IPS DF 6.9 (cell line): ENCODE results near the gene LSP1.

Experiments
- DNase-seq: peaks from one replicate; pipeline ENCODE4 v3.0.0-alpha.2; 2013; ENCODE audit warnings: low read depth, low spot score
- H3K27ac ChIP-seq: one replicate; pipeline ENCODE4 v1.5.1; 2013; ENCODE audit warnings: low read length, control low read depth
- H3K27me3 ChIP-seq: 2 replicates; pipeline ENCODE4 v1.6.1; 2013; ENCODE audit warnings: mild to moderate bottlenecking, low read length; ENCODE audit not compliant: control insufficient read depth, insufficient read depth
- H3K36me3 ChIP-seq: 2 replicates; pipeline ENCODE4 v1.6.1; 2013; ENCODE audit warnings: low read length; ENCODE audit not compliant: control insufficient read depth, insufficient read depth
- H3K4me1 ChIP-seq: 2 replicates; pipeline ENCODE4 v1.6.1; 2013; ENCODE audit warnings: low read length; ENCODE audit not compliant: control insufficient read depth, insufficient read depth
- H3K4me3 ChIP-seq: 2 replicates; pipeline ENCODE4 v1.5.1; 2013; ENCODE audit warnings: mild to moderate bottlenecking, low read length
- H3K9me3 ChIP-seq: 2 replicates; pipeline ENCODE4 v1.6.1; 2013; ENCODE audit warnings: low read length, inconsistent platforms; ENCODE audit not compliant: control insufficient read depth, insufficient read depth
- WGBS: extraction: QIAGEN DNeasy Blood & Tissue Kit; methylation state at CpG from one replicate; pipeline ENCODE4 v1.1.7; 2013; ENCODE audit warnings: mixed read lengths, missing lambda C conversion rate; ENCODE audit not compliant: insufficient read length, insufficient coverage; 5-methylcytosine and 5-hydroxymethylcytosine counted together

The LSP1 gene

DNA sequence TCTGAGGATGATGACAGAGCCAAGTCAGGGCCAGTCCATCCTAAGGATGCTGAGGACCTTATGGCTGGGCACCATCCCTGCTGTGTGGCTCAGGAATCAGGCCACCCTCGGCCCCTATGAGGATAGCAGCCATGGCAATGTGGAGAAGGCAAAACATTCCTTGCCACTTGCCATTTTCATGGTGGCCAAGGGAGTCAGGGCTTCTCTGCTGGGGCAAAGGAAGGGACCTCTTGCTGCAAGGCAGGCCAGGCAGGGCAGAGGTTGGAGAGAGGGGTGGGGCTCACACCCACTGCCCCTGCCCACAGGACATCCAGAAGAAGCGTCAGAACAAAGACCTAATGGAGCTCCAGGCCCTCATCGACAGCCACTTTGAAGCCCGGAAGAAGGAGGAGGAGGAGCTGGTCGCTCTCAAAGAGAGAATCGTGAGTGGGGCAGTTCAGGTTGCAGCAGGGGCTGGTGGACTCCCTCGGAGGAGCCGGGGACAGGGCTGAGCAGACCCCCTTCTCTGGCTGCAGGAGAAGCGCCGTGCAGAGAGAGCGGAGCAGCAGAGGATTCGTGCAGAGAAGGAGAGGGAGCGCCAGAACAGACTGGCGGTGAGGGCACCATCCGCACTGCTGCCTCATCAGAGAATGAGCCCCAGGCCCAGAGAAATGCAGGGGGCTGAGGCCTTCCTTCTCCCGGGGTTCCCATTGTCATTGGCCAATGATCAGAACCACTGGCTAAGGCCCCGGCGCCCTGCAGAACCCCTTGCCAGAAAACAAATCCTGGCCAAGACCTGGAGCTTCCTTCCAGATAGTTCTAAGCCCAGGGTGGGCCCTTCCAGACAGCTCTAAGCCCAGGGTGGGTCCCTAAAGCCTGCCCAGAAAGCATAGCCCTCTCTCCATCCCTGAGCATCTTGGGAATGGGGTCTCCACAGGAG is 80.8 kb downstream of the LSP1 start:
- H3K4me1 ChIP-seq, result peaks cover 1% of the 10 kb centered on the region; the same call in 1 of the 2 replicates
- no peaks in the 10 kb centered on the region for H3K9me3 ChIP-seq
- DNase-seq, result no peak
- no peaks in the 10 kb centered on the region for H3K27me3 ChIP-seq
- no peak overlapping the region for H3K27ac ChIP-seq
- no peak overlapping the region for H3K4me3 ChIP-seq
- WGBS, result no CpG with 5 or more reads among the region's 18 CpGs
- H3K36me3 ChIP-seq, result no peaks in the 10 kb centered on the region; the same call in 1 of the 2 replicates

DNA sequence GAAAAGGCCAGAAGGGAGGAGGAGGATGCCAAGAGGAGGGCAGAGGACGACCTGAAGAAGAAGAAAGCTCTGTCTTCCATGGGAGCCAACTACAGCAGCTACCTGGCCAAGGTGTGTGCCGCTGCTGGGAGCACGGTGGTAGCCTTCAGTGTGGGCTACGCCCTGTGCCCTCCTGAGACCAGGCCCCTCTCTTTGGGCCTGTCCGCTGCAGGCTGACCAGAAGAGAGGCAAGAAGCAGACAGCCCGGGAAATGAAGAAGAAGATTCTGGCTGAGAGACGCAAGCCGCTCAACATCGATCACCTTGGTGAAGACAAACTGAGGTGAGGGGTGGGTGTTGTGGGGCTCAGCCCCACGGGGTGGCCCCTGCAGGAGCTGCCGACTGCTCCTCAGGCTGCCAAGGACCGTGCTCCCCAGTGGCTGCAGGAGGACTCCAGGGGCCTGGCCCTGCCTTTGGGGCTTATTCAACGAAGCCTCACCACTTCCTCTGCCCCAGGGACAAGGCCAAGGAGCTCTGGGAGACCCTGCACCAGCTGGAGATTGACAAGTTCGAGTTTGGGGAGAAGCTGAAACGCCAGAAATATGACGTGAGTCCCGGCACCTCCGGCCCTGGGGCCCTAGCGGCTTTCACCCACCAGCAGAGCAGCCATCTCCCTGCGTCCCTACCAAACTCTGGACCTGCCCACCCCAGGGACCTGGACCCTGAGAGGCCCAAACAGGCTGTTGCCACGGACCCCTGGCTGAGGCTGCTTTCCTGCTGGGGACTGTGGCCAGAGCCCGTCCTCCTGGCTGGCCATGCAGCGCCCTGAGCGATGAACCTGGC is 81.7 kb downstream of the LSP1 start:
- WGBS, result no CpG with 5 or more reads among the region's 24 CpGs
- Histone ChIP-seq H3K4me3 (no peak overlapping the region), H3K9me3 (no peaks in the 10 kb centered on the region), H3K36me3 (no peaks in the 10 kb centered on the region; the same call in 1 of the 2 replicates), H3K27me3 (no peaks in the 10 kb centered on the region), H3K4me1 (peaks cover 1% of the 10 kb centered on the region; the same call in 1 of the 2 replicates), H3K27ac (no peak overlapping the region)
- no peak for DNase-seq

DNA sequence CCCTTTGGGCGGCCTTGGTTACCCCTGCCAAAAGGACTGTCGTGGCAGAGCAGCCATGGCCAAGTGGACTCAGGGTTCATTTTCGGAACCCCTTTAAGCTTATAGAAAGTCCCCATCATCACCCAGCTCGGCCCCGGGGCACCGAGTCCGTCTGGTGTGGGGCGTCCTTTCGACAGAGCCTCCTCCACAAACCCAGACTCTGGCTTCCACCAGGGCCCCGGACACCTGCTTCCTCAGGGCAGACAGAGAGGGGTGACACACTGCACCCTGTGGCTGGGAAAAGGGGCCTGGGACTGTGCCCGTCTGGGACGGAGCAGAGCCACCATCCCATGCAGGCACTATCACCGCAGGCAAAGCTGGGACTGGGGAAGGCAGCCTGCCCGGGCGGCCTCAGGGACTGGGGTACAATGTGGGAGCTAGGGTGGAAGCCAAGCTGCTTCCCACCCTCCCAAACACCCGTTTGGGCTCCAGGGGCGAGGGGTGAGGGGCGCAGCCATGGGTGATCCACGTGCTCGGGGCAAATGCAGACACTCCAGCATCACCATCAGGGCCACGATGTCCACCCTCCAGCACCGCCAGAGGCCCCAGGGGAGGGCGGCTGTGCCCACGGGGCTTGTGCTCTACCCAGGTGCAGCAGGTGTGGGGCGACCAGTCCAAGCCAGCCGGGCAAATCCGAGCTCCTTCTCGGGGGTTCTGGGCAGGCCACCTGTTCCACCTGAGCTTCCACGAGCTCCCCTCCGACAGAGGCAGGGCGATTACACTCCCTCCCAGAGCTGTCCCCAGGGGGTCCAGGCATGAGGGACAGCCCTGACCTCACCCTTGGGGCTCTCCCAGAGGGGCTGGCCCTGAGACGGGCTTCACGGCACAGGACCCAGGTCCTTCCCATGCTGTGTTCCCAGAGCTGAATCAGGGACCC is 82.5 kb downstream of the LSP1 start:
- H3K27me3 ChIP-seq, result no peaks in the 10 kb centered on the region
- H3K4me3 ChIP-seq, result no peak overlapping the region
- no peaks in the 10 kb centered on the region for H3K9me3 ChIP-seq
- DNase-seq, result no peak
- no peak overlapping the region for H3K27ac ChIP-seq
- H3K36me3 ChIP-seq, result no peaks in the 10 kb centered on the region; the same call in 1 of the 2 replicates
- no CpG with 5 or more reads among the region's 33 CpGs for WGBS
- H3K4me1 ChIP-seq, result peaks cover 1% of the 10 kb centered on the region; the same call in 1 of the 2 replicates

DNA sequence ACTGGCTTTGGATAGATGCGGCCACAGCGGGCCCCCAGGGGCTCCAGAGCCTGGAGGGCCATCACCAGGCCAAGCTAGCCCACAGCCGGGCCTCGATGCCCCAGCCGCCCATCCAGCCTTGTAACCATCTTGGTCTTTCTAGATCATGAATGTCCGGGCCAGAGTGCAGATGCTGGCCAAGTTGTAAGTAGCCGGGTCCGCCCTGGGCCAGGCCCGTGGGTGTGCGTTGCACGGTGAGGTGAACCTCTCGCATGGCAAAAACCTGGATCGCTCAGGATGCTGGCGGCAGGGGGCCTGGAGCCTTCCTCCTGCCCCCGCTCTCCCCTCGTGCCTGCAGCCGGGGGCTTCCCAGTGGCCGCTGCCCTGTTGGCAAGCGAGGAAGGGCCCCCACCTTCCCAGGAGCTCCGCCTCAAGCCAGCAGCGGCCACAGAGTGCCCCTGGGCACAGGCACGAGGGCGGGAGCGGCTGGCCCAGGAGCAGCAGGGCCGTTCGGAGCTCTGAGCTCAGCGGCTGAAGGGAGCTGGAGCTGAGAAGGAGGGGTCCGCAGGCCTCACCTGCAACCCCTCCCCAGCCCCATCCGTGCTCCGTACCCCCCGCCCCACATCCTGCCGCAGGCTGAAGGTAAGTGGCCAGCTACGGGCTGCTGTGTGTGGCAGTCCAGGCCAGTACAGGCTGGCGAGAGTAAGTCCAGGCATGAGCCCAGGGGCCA is 83.3 kb downstream of the LSP1 start:
- WGBS, result no CpG with 5 or more reads among the region's 34 CpGs
- no peaks in the 10 kb centered on the region; the same call in 1 of the 2 replicates for H3K36me3 ChIP-seq
- no peak for DNase-seq

DNA sequence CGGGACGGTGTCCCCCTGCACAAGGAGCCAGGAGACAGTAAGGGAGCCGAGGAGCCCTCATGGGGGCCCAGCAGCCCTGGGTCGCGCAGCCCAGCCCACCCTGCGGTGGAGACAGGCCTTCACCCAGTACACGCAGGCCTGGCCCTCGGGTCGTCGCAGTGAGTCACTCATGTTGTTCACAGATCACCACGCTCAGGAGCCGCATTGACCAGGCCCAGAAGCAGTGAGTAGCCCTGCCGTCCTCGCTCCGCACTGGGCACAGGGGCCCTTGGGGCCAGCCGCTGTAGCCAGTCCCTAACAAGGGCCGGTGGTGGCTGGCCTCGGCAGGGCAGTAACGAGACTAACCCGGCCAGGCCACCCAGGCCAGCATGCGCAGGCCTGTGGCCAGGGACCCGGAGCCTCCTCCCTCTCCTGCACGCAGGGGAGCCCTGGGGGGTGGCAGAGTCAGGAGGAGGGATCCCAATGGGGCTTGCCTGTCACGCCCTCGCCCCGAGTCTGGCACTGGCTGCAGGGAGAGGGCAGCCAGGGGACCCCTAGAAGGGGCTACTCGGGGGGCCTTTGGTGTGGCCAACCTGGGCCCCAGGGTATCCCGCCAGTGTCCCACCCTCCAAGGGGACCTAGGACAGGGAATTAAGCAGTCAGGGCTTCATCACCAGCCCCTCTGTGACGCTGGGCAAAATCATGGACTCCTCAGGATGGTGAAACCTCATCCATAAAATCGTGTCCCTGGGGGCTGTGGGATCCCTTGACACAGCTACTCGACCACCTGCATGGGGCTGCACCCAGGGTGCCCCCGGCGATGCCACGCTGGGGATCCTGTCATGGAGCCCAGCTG is 84.1 kb downstream of the LSP1 start:
- no peaks in the 10 kb centered on the region for H3K27me3 ChIP-seq
- no CpG with 5 or more reads among the region's 34 CpGs for WGBS

More for the DNA sequence above, 83.3 kb downstream of the LSP1 start:
- Histone ChIP-seq H3K4me1 (peaks cover 1% of the 10 kb centered on the region; the same call in 1 of the 2 replicates), H3K27me3 (no peaks in the 10 kb centered on the region), H3K27ac (no peak overlapping the region), H3K4me3 (no peak overlapping the region), H3K9me3 (no peaks in the 10 kb centered on the region)

DNA sequence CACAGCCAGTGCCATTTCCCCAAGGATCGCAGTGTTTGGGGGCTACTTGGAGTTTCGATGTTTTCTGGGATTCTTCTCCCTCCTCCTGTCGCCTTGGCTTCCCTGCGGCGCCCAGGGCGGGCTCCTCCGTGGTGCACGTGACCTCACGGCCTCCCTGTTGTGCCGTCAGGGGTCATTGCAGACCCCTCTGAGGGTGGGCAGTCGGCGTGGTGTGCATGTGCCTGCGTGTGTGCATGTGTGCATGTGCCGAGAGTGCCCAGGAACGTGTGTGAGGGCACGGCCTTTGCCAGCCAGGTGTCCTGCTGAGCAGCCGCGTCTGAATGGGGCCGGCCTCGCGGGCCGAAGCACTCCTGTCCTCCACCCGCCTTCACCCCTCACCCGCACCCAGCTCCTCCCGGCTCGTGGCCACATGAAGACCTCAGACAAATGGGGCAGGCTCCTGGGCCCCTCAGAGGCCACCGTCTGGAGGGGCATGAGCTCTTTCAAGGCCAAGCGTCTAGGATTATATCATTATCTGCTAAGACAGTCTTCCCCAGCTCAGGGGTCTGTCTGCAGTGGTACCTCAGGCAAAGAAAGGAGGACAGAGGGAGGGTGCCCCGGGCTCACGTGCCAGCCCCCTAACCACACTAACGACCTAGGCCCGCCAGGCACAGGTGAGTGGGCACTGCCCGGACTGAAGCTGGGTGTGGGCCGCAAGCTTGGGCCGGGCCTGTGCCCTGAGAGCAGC is 84.9 kb downstream of the LSP1 start:
- no peaks in the 10 kb centered on the region for H3K27me3 ChIP-seq
- no peaks in the 10 kb centered on the region; the same call in 1 of the 2 replicates for H3K36me3 ChIP-seq
- no CpG with 5 or more reads among the region's 35 CpGs for WGBS
- H3K9me3 ChIP-seq, result no peaks in the 10 kb centered on the region
- H3K4me3 ChIP-seq, result no peak overlapping the region
- DNase-seq, result no peak
- H3K4me1 ChIP-seq, result peaks cover 3% of the 10 kb centered on the region; the same call in 1 of the 2 replicates
- no peak overlapping the region for H3K27ac ChIP-seq

More for the DNA sequence above, 84.1 kb downstream of the LSP1 start:
- Histone ChIP-seq H3K36me3 (no peaks in the 10 kb centered on the region; the same call in 1 of the 2 replicates), H3K4me1 (peaks cover 1% of the 10 kb centered on the region; the same call in 1 of the 2 replicates), H3K9me3 (no peaks in the 10 kb centered on the region), H3K27ac (no peak overlapping the region), H3K4me3 (no peak overlapping the region)
- DNase-seq, result no peak

DNA sequence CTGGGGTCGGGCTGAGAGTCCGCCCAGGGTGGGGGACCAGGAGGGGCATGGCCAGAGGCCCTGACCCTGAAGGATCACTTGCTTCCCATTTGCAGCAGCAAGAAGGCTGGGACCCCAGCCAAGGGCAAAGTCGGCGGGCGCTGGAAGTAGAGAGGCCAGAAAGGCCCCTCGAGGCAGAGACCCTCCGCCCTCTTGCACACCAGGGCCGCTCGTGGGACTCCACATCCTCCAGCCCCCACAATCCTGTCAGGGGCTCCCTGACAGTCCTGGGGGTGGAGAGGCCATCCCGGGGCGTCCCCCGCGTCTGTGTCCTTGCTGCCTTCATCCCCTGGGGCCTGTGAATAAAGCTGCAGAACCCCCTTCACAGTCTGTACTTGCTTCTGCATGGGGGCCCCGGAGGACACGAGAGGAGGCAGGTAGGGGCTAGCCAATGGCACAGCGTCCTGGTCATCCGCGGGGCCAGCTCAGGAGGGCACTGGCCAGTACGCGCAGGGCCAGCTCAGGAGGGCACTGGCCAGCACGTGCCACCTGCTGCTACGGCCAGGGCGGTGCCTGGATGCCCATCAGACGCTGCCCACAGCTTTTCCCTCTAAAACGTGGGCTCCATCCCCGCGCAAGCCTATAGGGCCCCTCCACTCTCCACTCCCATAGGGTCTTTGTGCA is 85.6 kb downstream of the LSP1 start:
- Histone ChIP-seq H3K4me3 (no peak overlapping the region), H3K27me3 (no peaks in the 10 kb centered on the region), H3K9me3 (no peaks in the 10 kb centered on the region), H3K36me3 (no peaks in the 10 kb centered on the region; the same call in 1 of the 2 replicates), H3K4me1 (peaks cover 3% of the 10 kb centered on the region; the same call in 1 of the 2 replicates), H3K27ac (no peak overlapping the region)
- no peak for DNase-seq
- no CpG with 5 or more reads among the region's 27 CpGs for WGBS

DNA sequence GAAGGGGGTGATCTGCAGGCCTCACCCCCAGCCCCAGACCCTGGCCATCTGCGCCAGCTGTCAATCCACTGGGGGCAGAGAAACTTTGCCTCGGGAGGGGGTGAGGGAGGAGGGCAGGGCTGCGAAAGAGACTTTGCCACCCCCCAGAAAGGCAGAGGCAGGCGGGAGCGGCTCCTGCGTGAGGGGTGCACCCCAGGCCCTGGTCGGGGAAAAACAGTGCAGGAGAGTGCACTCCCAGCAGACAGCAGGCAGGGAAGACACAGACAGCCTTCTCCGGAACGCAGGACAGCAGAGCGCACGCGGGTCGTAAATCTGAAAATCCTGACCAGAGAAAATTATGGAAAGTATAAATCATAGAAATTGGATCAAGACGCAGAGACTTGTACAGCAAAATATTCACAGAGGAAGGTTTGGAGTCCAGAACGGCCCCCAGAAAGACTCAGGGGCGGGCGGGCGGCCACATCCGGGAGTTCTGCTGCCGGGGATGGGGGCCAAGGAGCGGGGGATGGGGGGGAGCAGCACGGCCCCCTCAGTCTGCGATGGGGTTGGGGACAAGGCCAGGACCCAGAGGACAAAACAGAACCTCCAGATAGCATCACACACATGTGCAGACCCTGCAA is 86.2 kb downstream of the LSP1 start:
- Histone ChIP-seq H3K27ac (no peak overlapping the region), H3K36me3 (no peaks in the 10 kb centered on the region; the same call in 1 of the 2 replicates), H3K4me3 (no peak overlapping the region), H3K4me1 (peaks cover 3% of the 10 kb centered on the region; the same call in 1 of the 2 replicates), H3K27me3 (no peaks in the 10 kb centered on the region), H3K9me3 (no peaks in the 10 kb centered on the region)
- WGBS, result no CpG with 5 or more reads among the region's 23 CpGs
- DNase-seq, result no peak
